CD4-positive, alpha-beta T cell treated with Interferon alpha-2 for 1 hour (primary cell): ENCODE data around the gene UBL7.

ENCODE experiments used
- DNase-seq, 2 donors: peaks; one replicate each; pipeline ENCODE4 v3.0.0-alpha.2; 2020 to 2022

The UBL7 gene

DNA sequence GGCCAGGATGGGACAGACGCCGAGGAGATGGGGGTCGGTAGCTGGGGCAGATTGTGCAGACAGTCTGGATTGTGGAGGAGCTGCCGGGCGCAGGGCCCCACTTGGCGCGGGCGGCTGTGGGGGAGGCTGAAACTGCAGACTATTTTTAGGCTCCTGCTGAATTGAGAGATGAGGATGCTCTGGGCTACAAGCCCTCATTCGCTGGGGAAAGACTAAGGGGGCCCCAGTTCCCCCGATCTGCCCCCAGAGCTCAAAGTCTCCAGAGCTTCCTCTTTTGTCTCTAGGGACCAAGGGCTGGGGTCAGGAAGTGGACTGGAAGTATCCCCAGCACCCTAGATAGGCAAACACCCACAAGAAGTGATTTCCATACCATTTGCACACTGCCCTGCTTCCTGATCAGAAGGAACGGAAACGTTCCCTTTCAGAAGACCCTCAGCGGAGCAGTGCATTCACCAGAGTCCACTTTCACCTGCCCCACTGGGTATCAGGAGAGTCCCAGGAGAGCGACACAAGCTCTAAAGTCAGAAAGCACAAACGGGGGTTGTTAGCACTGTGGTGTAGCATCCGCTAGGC lies 56.9 kb downstream of the UBL7 start:
- DNase-seq: no peak

- no peak for DNase-seq
These were observed 57.4 kb downstream of the UBL7 start for GRCh38 chr15:74403588-74403919.

- peak; percentile 70 to 81 for DNase-seq
These were observed 57.9 kb downstream of the UBL7 start for GRCh38 chr15:74402873-74403587.

DNA sequence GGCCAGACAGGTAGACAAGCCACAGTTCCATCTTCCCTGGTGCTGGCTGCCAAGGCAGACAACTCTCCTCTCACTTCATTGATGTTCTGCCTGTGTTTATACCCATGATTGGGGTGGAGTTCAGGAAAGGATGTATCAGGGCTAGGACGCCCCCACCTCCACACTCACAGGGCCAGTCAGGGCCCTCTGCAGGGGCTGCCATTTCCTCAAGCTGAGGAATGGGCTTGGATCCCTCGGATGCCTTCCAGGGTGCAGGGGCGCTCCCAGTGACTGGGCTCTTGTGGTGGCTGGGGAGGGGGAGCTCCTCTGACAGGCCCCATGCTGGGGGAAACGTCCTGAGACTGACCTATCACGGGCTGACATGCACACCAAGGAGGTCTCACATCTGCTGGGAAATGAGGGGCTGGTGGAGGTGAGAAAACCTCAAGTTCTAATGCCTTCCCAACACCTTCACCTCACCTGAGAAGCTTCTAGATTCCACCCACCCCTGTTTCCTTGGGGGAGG lies 58.6 kb downstream of the UBL7 start:
- DNase-seq: no peak

GRCh38 chr15:74400915-74401757 lies 59.8 kb downstream of the UBL7 start:
- no peak for DNase-seq

DNA sequence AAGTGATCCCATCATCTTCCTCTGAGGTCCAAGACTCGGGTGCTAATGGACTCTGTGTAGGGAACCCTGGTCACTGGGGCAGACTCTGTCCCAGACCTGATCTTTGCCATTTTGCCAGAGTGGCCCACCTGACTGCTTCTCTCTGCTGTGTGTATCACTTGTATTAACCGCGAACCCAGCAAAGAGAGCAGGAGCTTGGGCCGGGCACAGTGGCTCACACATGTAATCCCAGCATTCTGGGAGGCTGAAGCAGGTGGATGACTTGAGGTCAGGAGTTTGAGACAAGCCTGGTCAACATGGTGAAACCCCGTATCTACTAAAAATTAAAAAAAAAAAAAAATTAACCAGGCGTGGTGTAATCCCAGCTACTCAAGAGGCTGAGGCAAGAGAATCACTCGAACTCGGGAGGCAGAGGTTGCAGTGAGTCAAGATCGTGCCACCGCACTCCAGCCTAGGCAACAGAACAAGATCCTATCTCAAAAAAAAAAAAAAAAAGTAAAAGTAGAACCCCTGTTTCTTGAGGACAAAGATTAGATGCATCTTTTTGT lies 60.6 kb downstream of the UBL7 start:
- no peak for DNase-seq

DNA sequence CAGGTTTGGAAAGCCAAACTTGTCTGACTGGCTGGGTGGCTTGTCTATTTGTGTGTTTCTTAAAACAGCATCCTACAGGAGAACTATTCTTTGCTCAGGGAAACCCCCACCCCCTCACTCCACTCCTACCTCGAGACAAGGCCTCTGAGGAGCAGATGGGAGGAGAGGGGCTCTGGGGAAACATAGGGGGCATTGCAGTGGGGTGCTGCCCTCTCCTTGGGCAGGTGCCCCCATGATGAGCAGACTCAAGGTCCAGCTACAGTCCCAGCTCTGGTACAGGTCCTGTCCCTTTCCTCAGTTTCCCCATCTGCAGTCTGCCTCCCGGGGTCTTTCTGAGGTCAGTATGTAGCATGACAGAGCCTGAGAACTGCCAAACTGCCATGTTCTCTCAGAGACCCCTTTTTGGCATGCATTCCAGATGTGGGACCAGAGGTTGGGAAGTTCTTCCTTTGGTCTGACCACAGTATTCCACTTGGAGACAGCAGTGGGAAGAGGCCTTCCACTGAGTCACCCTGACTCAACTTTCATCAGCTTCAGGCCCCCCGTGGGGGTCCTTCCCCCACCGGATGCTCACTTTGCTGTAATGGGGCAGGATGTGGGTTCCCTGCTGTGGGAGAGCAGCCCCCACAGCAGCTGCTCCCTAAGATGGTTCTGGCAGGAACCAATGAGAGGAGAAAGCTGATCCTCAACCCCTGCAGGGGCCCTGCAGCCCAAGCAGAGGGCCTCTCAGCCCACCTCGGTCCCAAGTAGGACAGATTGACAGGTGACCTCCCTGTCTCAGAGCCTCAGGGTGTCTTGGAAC lies 61.2 kb downstream of the UBL7 start:
- DNase-seq: peak in 1 of 2 donors; percentile 43

- no peak for DNase-seq
These were observed 61.9 kb downstream of the UBL7 start for GRCh38 chr15:74399100-74399499.

GRCh38 chr15:74398183-74398582 lies 62.8 kb downstream of the UBL7 start:
- no peak for DNase-seq

GRCh38 chr15:74397239-74398068 lies 63.5 kb downstream of the UBL7 start:
- peak in 1 of 2 donors; percentile 67 for DNase-seq

- peak in 1 of 2 donors; percentile 84 for DNase-seq
These were observed 64.3 kb downstream of the UBL7 start for GRCh38 chr15:74396445-74397238.

DNA sequence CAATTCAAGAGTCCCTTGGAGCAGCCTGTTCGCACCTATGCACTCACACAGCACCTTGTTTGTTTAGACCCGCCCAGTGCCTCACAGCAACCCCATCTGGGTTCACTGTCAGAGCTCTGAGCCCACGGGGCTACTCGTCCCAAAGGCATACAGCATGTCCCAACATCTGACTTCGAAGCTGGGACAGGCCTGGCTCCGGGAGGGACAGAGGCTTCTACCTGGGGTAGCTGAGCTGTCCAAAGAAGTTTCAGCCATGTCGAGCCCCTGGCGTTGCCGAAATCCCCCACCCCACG lies 64.9 kb downstream of the UBL7 start:
- no peak for DNase-seq
